HCT116 (cell line): Measurements from ENCODE around the gene BMP2K.

Experiments used
- ATF3 ChIP-seq: IDR thresholded peaks from 2 replicates; pipeline ENCODE4 v1.6.1; 2012
- POLR2AphosphoS5 ChIP-seq: IDR thresholded peaks from 2 replicates; pipeline ENCODE4 v1.6.1; 2011; ENCODE audit warnings: mild to moderate bottlenecking, low read depth, low read length, moderate library complexity
- YY1 ChIP-seq: IDR thresholded peaks from 2 replicates; pipeline ENCODE4 v1.6.1; 2011; ENCODE audit warnings: low read length, low read depth, moderate library complexity, mild to moderate bottlenecking; ENCODE audit not compliant: insufficient replicate concordance; ENCODE audit errors: extremely low read depth

- no peak for TF ChIP-seq YY1
- TF ChIP-seq ATF3, result no peak
- no peak for TF ChIP-seq POLR2AphosphoS5
Measured at GRCh38 chr4:78824001-78824400, 47.9 kb downstream of the BMP2K start.
